GM12891 (cell line): ENCODE results near the gene DDAH2.

Experiments used
- PAX5 ChIP-seq: IDR thresholded peaks from 2 replicates; pipeline ENCODE4 v1.6.1; 2011; ENCODE audit warnings: low read length, moderate library complexity, mild to moderate bottlenecking; ENCODE audit not compliant: insufficient read depth, severe bottlenecking
- POLR2A ChIP-seq: IDR thresholded peaks from 2 replicates; pipeline ENCODE4 v1.6.1; 2011; ENCODE audit warnings: low read depth, low read length, control low read depth
- POLR2AphosphoS5 ChIP-seq: IDR thresholded peaks from 2 replicates; pipeline ENCODE4 v1.6.1; 2011; ENCODE audit warnings: low read depth, low read length, control low read depth
- SPI1 ChIP-seq: IDR thresholded peaks from 2 replicates; pipeline ENCODE4 v1.6.1; 2011; ENCODE audit warnings: low read depth, low read length, control low read depth

- no peak for TF ChIP-seq POLR2A
- no peak for TF ChIP-seq POLR2AphosphoS5
- TF ChIP-seq SPI1: no peak
- no peak for TF ChIP-seq PAX5
Observed at GRCh38 chr6:31717499-31718222, 11.4 kb downstream of the DDAH2 start.
